ENCODE results near the gene BSDC1.

DNA sequence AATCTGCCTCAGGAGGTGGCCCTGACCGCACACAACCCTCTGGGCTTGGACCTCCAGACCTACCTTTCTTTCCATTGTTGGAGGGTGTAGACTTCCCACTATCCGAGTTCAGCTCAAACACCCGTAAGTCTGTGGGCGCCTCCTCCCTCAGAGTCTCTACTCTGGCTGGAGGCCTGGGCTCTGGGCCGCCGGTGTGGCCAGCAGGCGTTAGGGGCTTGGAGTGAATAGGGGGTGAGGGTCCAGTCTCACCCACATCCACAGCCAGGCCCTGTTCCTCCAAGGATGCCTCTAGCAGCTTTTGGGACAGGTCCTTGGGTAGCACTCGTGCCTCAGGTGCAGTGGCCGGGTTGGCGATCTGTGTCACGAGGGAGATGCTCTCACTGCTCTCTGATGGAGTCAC lies 18.0 kb downstream of the BSDC1 start:
- TF ChIP-seq CTCF (IDR thresholded peaks at IDR 0.05; ENCODE audit: low read length): no peak
- TF ChIP-seq EZH2 (IDR thresholded peaks at IDR 0.05; ENCODE audit: borderline replicate concordance, low read length): no peak

Measured in OCI-LY1 (cell line).